HUES48 (cell line): ENCODE data around the gene FBXO48.

Experiments
- H3K27ac ChIP-seq: one replicate; pipeline ENCODE4 v1.7.0; 2013; ENCODE audit warnings: low read depth, low read length, inconsistent platforms
- H3K27me3 ChIP-seq: 2 replicates; pipeline ENCODE4 v1.6.1; 2013; ENCODE audit warnings: mild to moderate bottlenecking, low read length; ENCODE audit not compliant: control insufficient read depth, insufficient read depth
- H3K36me3 ChIP-seq: 2 replicates; pipeline ENCODE4 v1.6.1; 2013; ENCODE audit warnings: low read length; ENCODE audit not compliant: control insufficient read depth, insufficient read depth
- H3K4me1 ChIP-seq: 2 replicates; pipeline ENCODE4 v1.6.1; 2013; ENCODE audit warnings: mild to moderate bottlenecking, low read length; ENCODE audit not compliant: control insufficient read depth, insufficient read depth
- H3K4me3 ChIP-seq: 2 replicates; pipeline ENCODE4 v1.5.1; 2013; ENCODE audit warnings: mild to moderate bottlenecking, low read depth, low read length
- H3K9ac ChIP-seq: 2 replicates; pipeline ENCODE4 v1.6.1; 2013; ENCODE audit warnings: mild to moderate bottlenecking, low read depth, low read length, moderate library complexity
- H3K9me3 ChIP-seq: 2 replicates; pipeline ENCODE4 v1.6.1; 2013; ENCODE audit warnings: low read length; ENCODE audit not compliant: control insufficient read depth, insufficient read depth

The FBXO48 gene, protein sequence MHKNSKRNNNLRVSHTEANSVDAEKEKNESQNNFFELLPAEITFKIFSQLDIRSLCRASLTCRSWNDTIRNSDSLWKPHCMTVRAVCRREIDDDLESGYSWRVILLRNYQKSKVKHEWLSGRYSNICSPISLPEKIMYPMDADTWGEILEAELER

DNA sequence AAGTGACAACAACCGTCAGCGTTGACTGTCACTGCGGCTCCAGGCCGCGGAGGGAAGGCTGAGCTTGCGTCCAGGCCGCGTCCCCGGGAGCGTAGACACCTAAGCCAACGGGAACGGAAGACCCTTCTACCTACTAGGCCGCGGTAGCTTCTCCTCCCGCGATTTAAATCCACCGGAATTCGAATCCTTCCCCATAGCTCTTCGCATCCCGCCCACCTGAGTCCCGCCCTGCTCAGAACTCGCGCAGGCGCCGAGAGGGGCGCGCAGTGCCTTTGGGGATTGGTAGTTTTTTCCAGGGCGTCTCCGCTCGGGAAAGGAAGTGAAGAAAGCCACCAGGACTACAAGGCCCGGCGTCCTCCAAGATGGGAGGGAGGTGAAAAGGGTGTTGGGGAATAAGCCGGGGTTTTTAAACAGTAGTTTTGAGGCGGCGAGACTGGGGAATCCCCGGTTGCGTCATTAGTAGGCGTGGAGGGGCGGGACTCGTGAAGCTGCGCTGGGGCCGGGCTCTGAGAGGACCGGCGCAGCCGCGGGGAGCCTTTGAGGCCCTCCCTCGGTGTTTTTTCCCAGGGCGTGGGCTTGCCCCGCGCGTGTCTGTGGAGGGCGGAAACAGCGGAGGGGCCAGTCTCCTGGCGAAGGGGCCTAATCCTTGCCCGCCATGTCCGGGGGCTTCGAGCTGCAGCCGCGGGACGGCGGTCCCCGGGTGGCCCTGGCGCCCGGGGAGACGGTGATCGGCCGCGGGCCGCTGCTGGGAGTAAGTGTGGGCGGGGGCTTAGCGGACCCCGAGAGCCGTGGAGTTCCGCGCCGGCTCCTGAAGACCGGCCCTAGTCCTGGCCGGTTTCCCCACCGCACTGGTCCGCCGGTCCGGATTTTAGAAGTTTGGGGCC lies at the start of gene FBXO48, which contains the start of gene APLF:
FBXO48 (minus strand) TSS at position 218 of the 884 bp plus-strand sequence. CDS start 2,149 bp downstream, outside the sequence.
APLF (plus strand) TSS at position 509 of the 884 bp plus-strand sequence; CDS start at position 656, 147 bp downstream.
- no peaks in the 10 kb centered on the region for H3K27me3 ChIP-seq
- H3K36me3 ChIP-seq, result no peaks in the 10 kb centered on the region
- peak within 1 kb of the TSS; percentile 93 for H3K9ac ChIP-seq
- peak within 1 kb of the TSS; percentile 82 for H3K4me3 ChIP-seq
- H3K4me1 ChIP-seq, result peaks cover 8% of the 10 kb centered on the region; the same call in 1 of the 2 replicates
- no peaks in the 10 kb centered on the region for H3K9me3 ChIP-seq
- peak within 1 kb of the TSS; percentile 83 for H3K27ac ChIP-seq

DNA sequence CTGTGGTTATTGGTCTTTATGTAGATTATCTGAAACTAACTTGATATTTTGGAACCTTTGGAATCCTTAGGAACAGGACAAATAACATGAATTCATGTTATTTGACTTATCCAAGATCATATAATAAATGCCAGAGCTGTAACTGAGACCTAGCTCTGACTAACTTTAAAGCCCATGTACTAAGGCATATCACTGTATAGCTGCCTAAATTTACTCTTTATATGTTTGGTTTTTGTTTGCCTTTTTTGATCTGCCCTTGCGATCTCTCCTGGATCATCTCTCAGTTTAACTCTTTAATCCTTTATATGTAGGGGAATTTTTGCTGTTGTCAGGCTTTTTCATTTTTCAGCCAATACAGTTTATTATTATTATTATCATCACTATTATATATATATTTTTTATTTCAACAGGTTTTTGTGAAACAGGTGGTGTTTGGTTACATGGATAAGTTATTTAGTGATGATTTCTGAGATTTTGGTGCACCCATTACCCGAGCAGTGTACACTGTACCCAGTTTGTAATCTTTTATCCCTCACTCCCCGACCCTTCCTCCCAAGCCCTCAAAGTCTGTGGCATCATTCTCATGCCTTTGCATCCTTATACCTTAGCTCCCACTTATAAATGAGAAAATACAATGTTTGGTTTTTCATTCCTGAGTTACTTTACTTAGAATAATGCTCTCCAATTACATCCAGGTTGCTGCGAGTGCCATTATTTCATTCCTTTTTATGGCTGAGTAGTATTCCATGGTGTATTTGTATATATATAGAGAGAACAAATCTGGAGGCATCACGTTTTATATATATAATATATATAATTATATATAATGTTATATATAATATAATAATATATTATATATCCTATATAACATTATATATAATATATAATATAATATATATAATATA lies 49.2 kb upstream of the FBXO48 start:
- no peak overlapping the region for H3K27ac ChIP-seq
- no peak overlapping the region for H3K9ac ChIP-seq
- H3K4me1 ChIP-seq, result no peaks in the 10 kb centered on the region
- no peaks in the 10 kb centered on the region for H3K9me3 ChIP-seq
- no peaks in the 10 kb centered on the region for H3K27me3 ChIP-seq
- H3K4me3 ChIP-seq, result no peak overlapping the region
- H3K36me3 ChIP-seq, result no peaks in the 10 kb centered on the region

DNA sequence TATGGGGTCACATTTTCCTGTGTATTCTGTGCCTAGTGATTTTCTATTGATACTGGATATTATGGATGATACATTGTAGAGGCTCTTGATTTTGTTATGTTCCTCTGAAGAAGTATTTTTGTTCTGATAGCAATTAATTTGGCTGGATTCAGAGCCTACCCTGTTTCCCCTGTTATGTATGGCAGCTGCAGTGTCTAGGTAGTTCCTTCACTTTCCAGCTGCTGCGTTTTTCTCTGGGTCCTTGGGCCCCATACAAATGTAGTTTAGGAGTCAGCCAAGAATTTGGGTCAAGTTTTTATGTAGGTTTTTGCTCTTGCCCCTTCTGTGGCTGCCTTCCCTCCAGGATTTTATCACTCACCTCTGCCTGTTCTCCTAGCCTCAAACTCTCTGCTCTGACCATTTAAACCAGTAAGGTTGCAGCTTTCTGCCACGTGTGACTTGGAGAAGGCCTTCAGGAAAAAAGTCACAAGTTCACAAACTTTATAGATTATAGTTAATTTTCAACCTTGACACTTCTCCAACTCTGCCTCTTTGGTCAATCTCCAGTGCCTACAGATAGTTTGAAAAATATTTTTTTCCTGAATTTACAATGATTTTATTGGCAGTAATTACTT lies 47.3 kb upstream of the FBXO48 start:
- no peak overlapping the region for H3K27ac ChIP-seq
- no peaks in the 10 kb centered on the region for H3K36me3 ChIP-seq
- H3K4me3 ChIP-seq, result no peak overlapping the region
- no peaks in the 10 kb centered on the region for H3K9me3 ChIP-seq
- H3K9ac ChIP-seq, result no peak overlapping the region
- no peaks in the 10 kb centered on the region for H3K4me1 ChIP-seq
- no peaks in the 10 kb centered on the region for H3K27me3 ChIP-seq

DNA sequence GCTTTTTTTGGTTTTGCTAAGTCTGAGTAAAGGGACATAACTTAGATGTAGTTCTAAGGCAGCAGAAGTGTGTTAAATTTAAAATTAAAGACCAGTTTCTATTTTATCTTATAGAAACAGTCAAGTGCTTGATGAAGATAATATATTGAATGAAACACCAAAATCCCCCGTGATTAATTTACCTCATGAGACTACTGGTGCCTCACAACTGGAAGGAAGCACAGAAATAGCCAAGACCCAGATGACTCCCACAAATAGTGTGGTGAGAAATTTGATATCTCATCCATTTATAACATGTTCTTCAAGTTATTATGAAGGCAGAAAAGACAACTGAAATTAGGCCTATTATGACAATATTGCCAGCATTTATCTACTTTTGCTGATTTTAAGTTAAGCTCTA lies 45.9 kb upstream of the FBXO48 start:
- Histone ChIP-seq H3K27me3 (no peaks in the 10 kb centered on the region), H3K9me3 (no peaks in the 10 kb centered on the region), H3K27ac (no peak overlapping the region), H3K4me3 (no peak overlapping the region), H3K36me3 (no peaks in the 10 kb centered on the region), H3K9ac (no peak overlapping the region), H3K4me1 (no peaks in the 10 kb centered on the region)

DNA sequence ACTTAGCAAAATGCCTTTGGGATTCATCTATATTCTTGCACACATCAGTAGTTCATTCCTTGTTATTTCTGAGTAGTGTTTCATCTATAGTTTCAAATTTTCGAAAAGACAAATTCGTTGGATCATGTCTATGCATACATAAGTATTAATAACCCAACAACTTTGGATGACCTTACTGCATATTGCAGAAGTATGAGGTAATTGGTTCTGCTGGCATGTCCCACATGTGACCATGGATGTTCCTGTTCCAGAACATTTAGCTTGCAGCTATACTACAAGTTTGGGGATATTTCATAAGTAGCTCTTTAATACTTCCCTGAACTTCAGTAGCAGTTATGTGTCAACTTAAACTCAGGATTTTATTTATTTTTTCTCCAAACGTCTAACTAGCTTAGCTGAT lies 45.2 kb upstream of the FBXO48 start:
- Histone ChIP-seq H3K9ac (no peak overlapping the region), H3K4me1 (no peaks in the 10 kb centered on the region), H3K36me3 (no peaks in the 10 kb centered on the region), H3K27ac (no peak overlapping the region), H3K4me3 (no peak overlapping the region), H3K9me3 (no peaks in the 10 kb centered on the region), H3K27me3 (no peaks in the 10 kb centered on the region)

DNA sequence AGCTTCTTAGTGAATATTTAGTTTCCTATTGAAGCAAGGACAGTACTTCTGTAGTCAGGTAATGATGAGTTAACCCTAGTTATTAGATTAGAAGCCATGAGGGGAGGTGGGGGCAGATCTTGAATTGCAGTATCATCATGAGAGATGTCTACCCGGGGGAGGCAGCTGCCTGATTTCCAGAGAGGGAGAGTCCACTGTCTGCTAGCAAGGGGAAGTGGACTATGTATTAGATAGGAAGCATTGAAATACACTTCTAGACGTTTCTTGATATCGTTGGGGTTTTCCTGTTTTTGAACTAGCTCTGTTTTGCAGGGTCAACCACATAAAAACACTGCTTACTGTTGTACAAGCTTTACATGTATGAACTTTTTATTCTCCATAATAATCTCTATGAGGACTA lies 39.1 kb upstream of the FBXO48 start:
- H3K4me1 ChIP-seq, result peaks cover 9% of the 10 kb centered on the region; the same call in 1 of the 2 replicates
- no peak overlapping the region for H3K27ac ChIP-seq

DNA sequence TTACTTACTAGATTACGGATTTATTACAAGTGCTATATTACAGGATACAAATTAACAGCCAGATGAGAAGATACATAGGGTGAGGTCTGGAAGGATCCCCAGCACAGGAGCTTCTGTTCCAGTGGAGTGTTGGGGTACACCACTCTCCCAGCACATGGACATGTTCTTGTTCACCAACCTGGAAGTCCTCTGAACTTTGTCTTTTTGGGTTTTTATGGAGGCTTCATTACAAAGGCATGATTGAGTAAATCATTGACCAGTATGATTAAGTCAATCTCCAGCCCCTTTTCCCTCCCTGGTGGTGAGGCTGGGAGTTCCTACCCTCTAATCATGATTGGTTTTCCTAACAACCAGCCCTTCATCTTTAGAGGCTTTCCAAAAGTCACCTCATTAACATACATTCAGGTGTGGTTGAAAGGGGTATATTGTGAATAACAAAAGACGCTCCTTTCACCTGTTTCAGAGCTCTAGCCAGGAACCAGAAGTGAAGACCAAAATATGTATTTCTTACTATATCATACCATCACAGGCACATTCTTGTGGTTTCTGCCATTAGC lies 38.6 kb upstream of the FBXO48 start:
- H3K4me1 ChIP-seq, result peaks cover 9% of the 10 kb centered on the region; the same call in 1 of the 2 replicates
- no peaks in the 10 kb centered on the region for H3K9me3 ChIP-seq
- no peak overlapping the region for H3K27ac ChIP-seq
- H3K9ac ChIP-seq, result no peak overlapping the region
- H3K27me3 ChIP-seq, result no peaks in the 10 kb centered on the region
- H3K36me3 ChIP-seq, result no peaks in the 10 kb centered on the region
- H3K4me3 ChIP-seq, result no peak overlapping the region

More for the DNA sequence above, 39.1 kb upstream of the FBXO48 start:
- Histone ChIP-seq H3K9me3 (no peaks in the 10 kb centered on the region), H3K9ac (no peak overlapping the region), H3K27me3 (no peaks in the 10 kb centered on the region), H3K36me3 (no peaks in the 10 kb centered on the region), H3K4me3 (no peak overlapping the region)

DNA sequence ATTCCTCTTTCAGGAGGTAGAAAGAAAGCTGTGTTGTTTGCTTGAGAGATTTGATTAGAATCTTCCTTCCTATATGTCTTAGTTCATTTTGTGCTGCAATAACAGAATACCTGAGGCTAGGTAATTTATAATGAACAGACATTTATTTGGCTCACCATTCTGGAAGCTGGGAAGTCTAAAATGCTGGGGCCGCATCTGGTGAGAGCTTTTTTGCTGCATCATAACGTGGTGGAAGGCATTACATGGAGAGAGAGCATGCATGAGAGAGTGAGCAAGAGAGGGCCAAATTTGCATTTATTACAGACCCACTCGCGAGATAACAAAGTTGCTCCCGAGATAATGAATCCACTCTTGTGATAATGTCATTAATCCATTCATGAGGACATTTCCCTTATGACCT lies 34.7 kb upstream of the FBXO48 start:
- Histone ChIP-seq H3K4me1 (peaks cover 9% of the 10 kb centered on the region; the same call in 1 of the 2 replicates), H3K4me3 (no peak overlapping the region), H3K9me3 (no peaks in the 10 kb centered on the region), H3K27ac (no peak overlapping the region), H3K27me3 (no peaks in the 10 kb centered on the region), H3K9ac (no peak overlapping the region), H3K36me3 (no peaks in the 10 kb centered on the region)

DNA sequence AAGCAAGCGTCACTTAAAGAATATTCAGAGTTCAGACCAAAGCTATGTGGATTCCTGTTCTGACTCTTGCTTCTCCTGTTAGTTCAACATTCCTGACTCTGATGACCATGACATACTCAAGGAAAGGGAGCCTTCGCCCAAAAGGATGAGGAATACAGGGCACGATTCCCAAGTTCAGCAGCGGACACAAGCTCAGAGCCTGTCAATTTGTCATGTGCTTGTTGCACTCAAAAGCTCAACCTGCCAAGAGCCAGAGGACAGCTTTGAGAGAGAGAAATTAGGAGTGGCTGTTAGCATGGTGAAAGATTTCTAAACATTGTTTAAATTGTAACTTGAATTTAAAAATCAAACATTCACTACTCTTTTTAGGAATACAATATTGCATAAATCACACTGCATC lies 33.6 kb upstream of the FBXO48 start:
- Histone ChIP-seq H3K4me3 (no peak overlapping the region), H3K9ac (no peak overlapping the region), H3K27ac (no peak overlapping the region), H3K4me1 (peaks cover 2% of the 10 kb centered on the region; the same call in 1 of the 2 replicates), H3K36me3 (no peaks in the 10 kb centered on the region), H3K9me3 (peaks cover 8% of the 10 kb centered on the region), H3K27me3 (no peaks in the 10 kb centered on the region)

DNA sequence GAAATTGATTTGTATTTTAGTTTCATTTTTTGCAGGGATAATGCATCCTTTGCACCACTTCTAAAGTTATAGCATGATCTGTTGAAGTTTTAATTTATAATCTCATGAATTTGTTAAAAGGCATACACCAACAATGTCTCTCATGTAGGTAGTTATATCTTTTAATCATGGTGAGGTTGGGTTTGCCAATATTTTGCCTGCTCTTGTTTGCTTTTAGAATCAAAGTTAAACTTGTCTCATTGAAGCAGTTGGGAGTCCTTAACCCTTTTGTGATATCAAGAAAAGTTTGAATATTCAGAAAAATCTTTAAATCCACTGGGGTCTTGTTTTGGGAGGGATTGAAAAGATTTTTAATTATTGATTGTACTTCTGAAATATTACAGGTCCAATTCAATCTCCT lies 32.0 kb upstream of the FBXO48 start:
- Histone ChIP-seq H3K27ac (no peak overlapping the region), H3K4me1 (no peaks in the 10 kb centered on the region), H3K36me3 (no peaks in the 10 kb centered on the region), H3K9ac (no peak overlapping the region), H3K27me3 (no peaks in the 10 kb centered on the region), H3K4me3 (no peak overlapping the region), H3K9me3 (peaks cover 9% of the 10 kb centered on the region)
